WTC11 (cell line): Measurements from ENCODE around the gene MAPK8IP1. TPM values are rescaled to one million over a fixed set of nuclear protein-coding genes. Genes with fewer than 3 reads are reported as not detected.

Experiments
- ARID4B ChIP-seq: sonication (generic); formaldehyde crosslinking; IDR thresholded peaks from 2 replicates; pipeline ENCODE4 v1.8.0; 2023; ENCODE audit warnings: missing genetic modification reagents, mild to moderate bottlenecking, borderline replicate concordance
- FOXP4 ChIP-seq: sonication (generic); formaldehyde crosslinking; IDR thresholded peaks from 2 replicates; pipeline ENCODE4 v1.8.0; 2022; ENCODE audit warnings: mild to moderate bottlenecking, missing genetic modification reagents
- ZNF396 ChIP-seq: fragments of 250-450 bp; sonication (Bioruptor Pico); IDR thresholded peaks from 2 replicates; pipeline ENCODE4 v1.8.0; 2021; ENCODE audit warnings: mild to moderate bottlenecking, moderate library complexity, borderline replicate concordance
- total RNA-seq: library from RNA; stranded (reverse); gene quantifications from 3 replicates; pipeline ENCODE4 v1.2.3, GENCODE V29; 2021
- TF ChIP-seq, protein P1 (sequence below): sonication (generic); formaldehyde crosslinking; IDR thresholded peaks from 2 replicates; pipeline ENCODE4 v1.8.1; 2023; ENCODE audit warnings: mild to moderate bottlenecking, moderate library complexity, missing genetic modification reagents
- TF ChIP-seq, protein P2 (sequence below): fragments of 250-450 bp; sonication (Bioruptor Pico); IDR thresholded peaks from 2 replicates; pipeline ENCODE4 v1.9.0; 2021; ENCODE audit warnings: mild to moderate bottlenecking, borderline replicate concordance
- TF ChIP-seq, protein P3 (sequence below): sonication (generic); formaldehyde crosslinking; IDR thresholded peaks from 2 replicates; pipeline ENCODE4 v1.8.0; 2023; ENCODE audit warnings: mild to moderate bottlenecking, missing genetic modification reagents
- TF ChIP-seq, protein P4 (sequence below): fragments of 250-450 bp; sonication (Bioruptor Pico); IDR thresholded peaks from 2 replicates; pipeline ENCODE4 v2.1.2; 2022; ENCODE audit warnings: mild to moderate bottlenecking, moderate library complexity
- TF ChIP-seq, protein P5 (sequence below): sonication (generic); formaldehyde crosslinking; conservative IDR thresholded peaks from 2 replicates; pipeline ENCODE4 v1.8.1; 2022; ENCODE audit warnings: mild to moderate bottlenecking, missing genetic modification reagents
- TF ChIP-seq, protein P6 (sequence below): sonication (generic); formaldehyde crosslinking; IDR thresholded peaks from 2 replicates; pipeline ENCODE4 v1.8.1; 2023; ENCODE audit warnings: mild to moderate bottlenecking, missing genetic modification reagents

MAPK8IP1 gene
- total RNA-seq, 1 experiment from 2014 or later: 34.1 TPM

DNA sequence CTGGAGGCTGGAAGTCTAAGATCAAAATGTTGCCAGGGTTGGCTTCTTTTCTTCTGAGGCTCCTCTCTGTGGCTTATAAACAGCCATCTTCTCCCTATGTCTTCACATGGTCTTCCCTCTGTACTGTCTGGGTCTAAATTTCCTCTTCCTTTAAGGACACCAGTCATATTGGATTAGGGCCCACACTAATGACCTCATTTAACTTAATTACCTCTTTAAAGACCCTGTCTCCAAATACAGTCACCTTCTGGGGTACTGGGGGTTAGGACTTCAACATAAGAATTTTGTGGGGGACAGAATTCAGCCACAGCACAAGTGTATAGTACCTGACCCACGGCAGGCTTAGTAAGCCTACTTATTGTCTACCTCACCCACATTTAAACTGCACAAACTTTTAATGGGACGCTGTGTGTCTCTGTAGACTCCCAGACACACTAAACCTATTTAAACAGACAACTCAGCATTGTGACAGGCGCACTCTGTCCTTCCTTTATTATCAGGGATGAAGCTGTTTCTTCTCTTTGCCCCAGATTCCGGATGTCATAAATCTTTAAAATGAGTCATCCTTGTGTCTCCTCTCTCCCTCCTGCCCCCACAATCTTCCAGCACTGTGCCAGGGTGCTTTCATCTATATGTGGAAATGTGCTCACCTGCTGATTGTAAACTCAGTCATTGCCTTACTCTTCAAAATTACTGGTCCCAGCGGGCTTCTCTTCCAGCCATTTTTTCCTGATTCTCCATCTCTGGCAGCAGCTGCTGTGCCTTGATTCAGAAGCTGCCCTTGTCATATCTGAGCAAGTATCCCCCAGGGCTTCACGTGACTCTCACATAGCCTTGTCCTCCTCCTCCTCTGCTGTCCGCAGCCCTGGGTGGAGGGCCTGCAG lies 5.4 kb upstream of the MAPK8IP1 start (continued):
- TF ChIP-seq, protein P1, sequence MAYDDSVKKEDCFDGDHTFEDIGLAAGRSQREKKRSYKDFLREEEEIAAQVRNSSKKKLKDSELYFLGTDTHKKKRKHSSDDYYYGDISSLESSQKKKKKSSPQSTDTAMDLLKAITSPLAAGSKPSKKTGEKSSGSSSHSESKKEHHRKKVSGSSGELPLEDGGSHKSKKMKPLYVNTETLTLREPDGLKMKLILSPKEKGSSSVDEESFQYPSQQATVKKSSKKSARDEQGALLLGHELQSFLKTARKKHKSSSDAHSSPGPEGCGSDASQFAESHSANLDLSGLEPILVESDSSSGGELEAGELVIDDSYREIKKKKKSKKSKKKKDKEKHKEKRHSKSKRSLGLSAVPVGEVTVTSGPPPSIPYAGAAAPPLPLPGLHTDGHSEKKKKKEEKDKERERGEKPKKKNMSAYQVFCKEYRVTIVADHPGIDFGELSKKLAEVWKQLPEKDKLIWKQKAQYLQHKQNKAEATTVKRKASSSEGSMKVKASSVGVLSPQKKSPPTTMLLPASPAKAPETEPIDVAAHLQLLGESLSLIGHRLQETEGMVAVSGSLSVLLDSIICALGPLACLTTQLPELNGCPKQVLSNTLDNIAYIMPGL (CRISPR knock-in tag): no peak
- TF ChIP-seq ZNF396 (CRISPR knock-in tag) (no peak), ARID4B (no peak), FOXP4 (CRISPR knock-in tag) (no peak)
- TF ChIP-seq, protein P2, sequence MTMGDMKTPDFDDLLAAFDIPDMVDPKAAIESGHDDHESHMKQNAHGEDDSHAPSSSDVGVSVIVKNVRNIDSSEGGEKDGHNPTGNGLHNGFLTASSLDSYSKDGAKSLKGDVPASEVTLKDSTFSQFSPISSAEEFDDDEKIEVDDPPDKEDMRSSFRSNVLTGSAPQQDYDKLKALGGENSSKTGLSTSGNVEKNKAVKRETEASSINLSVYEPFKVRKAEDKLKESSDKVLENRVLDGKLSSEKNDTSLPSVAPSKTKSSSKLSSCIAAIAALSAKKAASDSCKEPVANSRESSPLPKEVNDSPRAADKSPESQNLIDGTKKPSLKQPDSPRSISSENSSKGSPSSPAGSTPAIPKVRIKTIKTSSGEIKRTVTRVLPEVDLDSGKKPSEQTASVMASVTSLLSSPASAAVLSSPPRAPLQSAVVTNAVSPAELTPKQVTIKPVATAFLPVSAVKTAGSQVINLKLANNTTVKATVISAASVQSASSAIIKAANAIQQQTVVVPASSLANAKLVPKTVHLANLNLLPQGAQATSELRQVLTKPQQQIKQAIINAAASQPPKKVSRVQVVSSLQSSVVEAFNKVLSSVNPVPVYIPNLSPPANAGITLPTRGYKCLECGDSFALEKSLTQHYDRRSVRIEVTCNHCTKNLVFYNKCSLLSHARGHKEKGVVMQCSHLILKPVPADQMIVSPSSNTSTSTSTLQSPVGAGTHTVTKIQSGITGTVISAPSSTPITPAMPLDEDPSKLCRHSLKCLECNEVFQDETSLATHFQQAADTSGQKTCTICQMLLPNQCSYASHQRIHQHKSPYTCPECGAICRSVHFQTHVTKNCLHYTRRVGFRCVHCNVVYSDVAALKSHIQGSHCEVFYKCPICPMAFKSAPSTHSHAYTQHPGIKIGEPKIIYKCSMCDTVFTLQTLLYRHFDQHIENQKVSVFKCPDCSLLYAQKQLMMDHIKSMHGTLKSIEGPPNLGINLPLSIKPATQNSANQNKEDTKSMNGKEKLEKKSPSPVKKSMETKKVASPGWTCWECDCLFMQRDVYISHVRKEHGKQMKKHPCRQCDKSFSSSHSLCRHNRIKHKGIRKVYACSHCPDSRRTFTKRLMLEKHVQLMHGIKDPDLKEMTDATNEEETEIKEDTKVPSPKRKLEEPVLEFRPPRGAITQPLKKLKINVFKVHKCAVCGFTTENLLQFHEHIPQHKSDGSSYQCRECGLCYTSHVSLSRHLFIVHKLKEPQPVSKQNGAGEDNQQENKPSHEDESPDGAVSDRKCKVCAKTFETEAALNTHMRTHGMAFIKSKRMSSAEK: no peak
- TF ChIP-seq, protein P3, sequence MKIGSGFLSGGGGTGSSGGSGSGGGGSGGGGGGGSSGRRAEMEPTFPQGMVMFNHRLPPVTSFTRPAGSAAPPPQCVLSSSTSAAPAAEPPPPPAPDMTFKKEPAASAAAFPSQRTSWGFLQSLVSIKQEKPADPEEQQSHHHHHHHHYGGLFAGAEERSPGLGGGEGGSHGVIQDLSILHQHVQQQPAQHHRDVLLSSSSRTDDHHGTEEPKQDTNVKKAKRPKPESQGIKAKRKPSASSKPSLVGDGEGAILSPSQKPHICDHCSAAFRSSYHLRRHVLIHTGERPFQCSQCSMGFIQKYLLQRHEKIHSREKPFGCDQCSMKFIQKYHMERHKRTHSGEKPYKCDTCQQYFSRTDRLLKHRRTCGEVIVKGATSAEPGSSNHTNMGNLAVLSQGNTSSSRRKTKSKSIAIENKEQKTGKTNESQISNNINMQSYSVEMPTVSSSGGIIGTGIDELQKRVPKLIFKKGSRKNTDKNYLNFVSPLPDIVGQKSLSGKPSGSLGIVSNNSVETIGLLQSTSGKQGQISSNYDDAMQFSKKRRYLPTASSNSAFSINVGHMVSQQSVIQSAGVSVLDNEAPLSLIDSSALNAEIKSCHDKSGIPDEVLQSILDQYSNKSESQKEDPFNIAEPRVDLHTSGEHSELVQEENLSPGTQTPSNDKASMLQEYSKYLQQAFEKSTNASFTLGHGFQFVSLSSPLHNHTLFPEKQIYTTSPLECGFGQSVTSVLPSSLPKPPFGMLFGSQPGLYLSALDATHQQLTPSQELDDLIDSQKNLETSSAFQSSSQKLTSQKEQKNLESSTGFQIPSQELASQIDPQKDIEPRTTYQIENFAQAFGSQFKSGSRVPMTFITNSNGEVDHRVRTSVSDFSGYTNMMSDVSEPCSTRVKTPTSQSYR (CRISPR knock-in tag): no peak
- TF ChIP-seq, protein P4, sequence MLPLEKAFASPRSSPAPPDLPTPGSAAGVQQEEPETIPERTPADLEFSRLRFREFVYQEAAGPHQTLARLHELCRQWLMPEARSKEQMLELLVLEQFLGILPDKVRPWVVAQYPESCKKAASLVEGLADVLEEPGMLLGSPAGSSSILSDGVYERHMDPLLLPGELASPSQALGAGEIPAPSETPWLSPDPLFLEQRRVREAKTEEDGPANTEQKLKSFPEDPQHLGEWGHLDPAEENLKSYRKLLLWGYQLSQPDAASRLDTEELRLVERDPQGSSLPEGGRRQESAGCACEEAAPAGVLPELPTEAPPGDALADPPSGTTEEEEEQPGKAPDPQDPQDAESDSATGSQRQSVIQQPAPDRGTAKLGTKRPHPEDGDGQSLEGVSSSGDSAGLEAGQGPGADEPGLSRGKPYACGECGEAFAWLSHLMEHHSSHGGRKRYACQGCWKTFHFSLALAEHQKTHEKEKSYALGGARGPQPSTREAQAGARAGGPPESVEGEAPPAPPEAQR (CRISPR knock-in tag): no peak
- TF ChIP-seq, protein P5, sequence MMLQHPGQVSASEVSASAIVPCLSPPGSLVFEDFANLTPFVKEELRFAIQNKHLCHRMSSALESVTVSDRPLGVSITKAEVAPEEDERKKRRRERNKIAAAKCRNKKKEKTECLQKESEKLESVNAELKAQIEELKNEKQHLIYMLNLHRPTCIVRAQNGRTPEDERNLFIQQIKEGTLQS (CRISPR knock-in tag): no peak
- TF ChIP-seq, protein P6, sequence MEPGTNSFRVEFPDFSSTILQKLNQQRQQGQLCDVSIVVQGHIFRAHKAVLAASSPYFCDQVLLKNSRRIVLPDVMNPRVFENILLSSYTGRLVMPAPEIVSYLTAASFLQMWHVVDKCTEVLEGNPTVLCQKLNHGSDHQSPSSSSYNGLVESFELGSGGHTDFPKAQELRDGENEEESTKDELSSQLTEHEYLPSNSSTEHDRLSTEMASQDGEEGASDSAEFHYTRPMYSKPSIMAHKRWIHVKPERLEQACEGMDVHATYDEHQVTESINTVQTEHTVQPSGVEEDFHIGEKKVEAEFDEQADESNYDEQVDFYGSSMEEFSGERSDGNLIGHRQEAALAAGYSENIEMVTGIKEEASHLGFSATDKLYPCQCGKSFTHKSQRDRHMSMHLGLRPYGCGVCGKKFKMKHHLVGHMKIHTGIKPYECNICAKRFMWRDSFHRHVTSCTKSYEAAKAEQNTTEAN (CRISPR knock-in tag): no peak
